Esophagus squamous epithelium (tissue), 5 donors: ENCODE measurements around the gene GIMAP6. TPM values are rescaled to one million over a fixed set of nuclear protein-coding genes. Genes with fewer than 3 reads are reported as not detected.

Experiments
- DNase-seq: peaks from one replicate; lab custom pipeline; 2025; lab: John Stamatoyannopoulos, UW
- H3K27ac ChIP-seq, 4 donors: fragments of 200-600 bp; sonication (generic); one replicate each; pipeline ENCODE4 v1.5.1; 2016 to 2019; ENCODE audit warnings: mild to moderate bottlenecking in 1 of 4
- H3K27me3 ChIP-seq, 4 donors: fragments of 200-600 bp; sonication (generic); 1 replicate in 3 of 4; 2 replicates in 1 of 4; pipeline versions ENCODE4 v1.5.1 to v1.6.0; 2017 to 2021; ENCODE audit warnings: antibody characterized with exemption in 1 of 4
- H3K36me3 ChIP-seq, 3 donors: fragments of 200-600 bp; sonication (generic); one replicate each; pipeline ENCODE4 v1.5.1; 2016 to 2019
- H3K4me1 ChIP-seq, 3 donors: fragments of 200-600 bp; sonication (generic); one replicate each; pipeline ENCODE4 v1.5.1; 2017 to 2019
- H3K4me3 ChIP-seq, 4 donors: fragments of 200-600 bp; sonication (generic); 1 replicate in 3 of 4; 2 replicates in 1 of 4; pipeline ENCODE4 v1.5.1; 2016 to 2019; ENCODE audit warnings: mild to moderate bottlenecking in 2 of 4, moderate library complexity in 1 of 4
- H3K9me3 ChIP-seq, 3 donors: fragments of 200-600 bp; sonication (generic); one replicate each; pipeline ENCODE4 v1.5.1; 2016 to 2019
- CTCF ChIP-seq, 6 experiments: fragments of 450-650 bp in 4 of 6; fragments of 200-600 bp in 2 of 6; sonication (generic) in 2 of 6; IDR thresholded peaks; one replicate each; pipeline ENCODE4 v1.5.1; 2016 to 2019; ENCODE audit warnings: antibody characterized with exemption in 6 of 6, mild to moderate bottlenecking in 4 of 6, moderate library complexity in 4 of 6
- POLR2A ChIP-seq, 4 donors: fragments of 450-650 bp; IDR thresholded peaks; one replicate each; pipeline ENCODE4 v1.6.1; 2017; ENCODE audit warnings: antibody characterized with exemption in 4 of 4, mild to moderate bottlenecking in 4 of 4, moderate library complexity in 3 of 4
- WGBS, 2 donors: methylation state at CpG; one replicate each; pipeline ENCODE4 v1.1.5; 2018; 5-methylcytosine and 5-hydroxymethylcytosine counted together
- intact Hi-C: fragments of 100-400 bp; cut with DNase I; formaldehyde crosslinking; loops from one replicate; pipeline ENCODE4 v1.15.0; 2022
- total RNA-seq, 4 donors: library from RNA; depleted of rRNA; stranded (reverse); fragments of >200 nt; gene quantifications; one replicate each; pipeline ENCODE4 v1.1.0, GENCODE V29; 2016
- donor health status: DM: yes; HTN: yes; CAD: no.

GIMAP6 gene
- total RNA-seq, 4 donors from 2014 or later: 3.1 to 30.1 (median 12.9) TPM

GRCh38 chr7:150633926-150634325 is 1.7 kb upstream of the GIMAP6 start:
- peaks cover 0 to 6% (median 0%) of the 10 kb centered on the region in 3 donors for H3K4me1 ChIP-seq
- H3K9me3 ChIP-seq: peaks cover 0 to 12% (median 0%) of the 10 kb centered on the region in 3 donors
- H3K36me3 ChIP-seq: peaks cover 0 to under 1% (median 0%) of the 10 kb centered on the region in 3 donors
- peak overlapping the region in 1 of 4 donors; percentile 39 for H3K27ac ChIP-seq
- H3K27me3 ChIP-seq: no peaks in the 10 kb centered on the region
- TF ChIP-seq POLR2A (IDR thresholded peaks at IDR 0.05) (no peak), CTCF (IDR thresholded peaks at IDR 0.05) (no peak)
- no peak for DNase-seq
- intact Hi-C loops: loop anchor here (10.0 kb wide), 1 partner anchor 179 kb away; the partner anchor contains the start of gene GIMAP8
- 36 to 75% methylated on average over 1 of the region's 1 CpG for WGBS, 2 donors
- H3K4me3 ChIP-seq: no peak overlapping the region

GRCh38 chr7:150631084-150631826 is 930 bp downstream of the GIMAP6 start:
- intact Hi-C loops: loop anchor here (10.0 kb wide), 1 partner anchor 176 kb away; the partner anchor contains the start of gene GIMAP8
- peaks cover 0 to 25% (median 10%) of the 10 kb centered on the region in 3 donors for H3K4me1 ChIP-seq
- 37 to 43% methylated on average over 5 to 8 of the region's 8 CpGs for WGBS, 2 donors

GRCh38 chr7:150629347-150629746 is 2.8 kb downstream of the GIMAP6 start:
- Histone ChIP-seq H3K27ac (peak overlapping the region in 3 of 4 donors; percentile 45 to 81 (median 78)), H3K4me3 (no peak overlapping the region), H3K27me3 (no peaks in the 10 kb centered on the region), H3K4me1 (peaks cover 0 to 25% (median 10%) of the 10 kb centered on the region in 3 donors), H3K36me3 (peaks cover 0 to 24% (median 0%) of the 10 kb centered on the region in 3 donors), H3K9me3 (peaks cover 0 to 8% (median 0%) of the 10 kb centered on the region in 3 donors)
- DNase-seq: no peak
- intact Hi-C loops: no loop called here
- 70 to 78% methylated on average over 8 to 9 of the region's 9 CpGs for WGBS, 2 donors
- TF ChIP-seq POLR2A (IDR thresholded peaks at IDR 0.05): no peak
- TF ChIP-seq CTCF (IDR thresholded peaks at IDR 0.05): no peak

More at GRCh38 chr7:150631084-150631826, 930 bp downstream of the GIMAP6 start:
- Histone ChIP-seq H3K36me3 (peaks cover 0 to 24% (median 0%) of the 10 kb centered on the region in 3 donors), H3K4me3 (peak overlapping the region; percentile 12 to 62 (median 42)), H3K27ac (peak overlapping the region; percentile 51 to 86 (median 76)), H3K9me3 (peaks cover 0 to 8% (median 0%) of the 10 kb centered on the region in 3 donors), H3K27me3 (no peaks in the 10 kb centered on the region)
- TF ChIP-seq POLR2A (IDR thresholded peaks at IDR 0.05) (peak in 1 of 4 donors; percentile 21), CTCF (IDR thresholded peaks at IDR 0.05) (no peak)
- no peak for DNase-seq

- Histone ChIP-seq H3K27ac (peak overlapping the region in 2 of 4 donors; percentile 14 to 55), H3K4me1 (peaks cover 0 to 25% (median 10%) of the 10 kb centered on the region in 3 donors), H3K4me3 (no peak overlapping the region), H3K27me3 (no peaks in the 10 kb centered on the region), H3K9me3 (peaks cover 0 to 8% (median 0%) of the 10 kb centered on the region in 3 donors), H3K36me3 (peaks cover 0 to 24% (median 0%) of the 10 kb centered on the region in 3 donors)
- no peak for DNase-seq
- no peak for TF ChIP-seq CTCF (IDR thresholded peaks at IDR 0.05)
- TF ChIP-seq POLR2A (IDR thresholded peaks at IDR 0.05): no peak
- 85 to 100% methylated on average over 1 to 7 of the region's 18 CpGs for WGBS, 2 donors
- intact Hi-C loops: no loop called here
Observed at GRCh38 chr7:150627959-150628358, 4.2 kb downstream of the GIMAP6 start.

GRCh38 chr7:150626696-150627095 is 5.5 kb downstream of the GIMAP6 start:
- peaks cover 0 to 25% (median 10%) of the 10 kb centered on the region in 3 donors for H3K4me1 ChIP-seq
- H3K36me3 ChIP-seq: peaks cover 0 to 24% (median 0%) of the 10 kb centered on the region in 3 donors
- WGBS, 2 donors: 79 to 100% methylated on average over 1 to 4 of the region's 4 CpGs
- intact Hi-C loops: no loop called here
- no peaks in the 10 kb centered on the region for H3K27me3 ChIP-seq
- H3K9me3 ChIP-seq: peaks cover 0 to 8% (median 0%) of the 10 kb centered on the region in 3 donors
- TF ChIP-seq CTCF (IDR thresholded peaks at IDR 0.05): no peak
- H3K27ac ChIP-seq: peak overlapping the region in 1 of 4 donors; percentile 6
- H3K4me3 ChIP-seq: no peak overlapping the region
- DNase-seq: no peak
